Panc1 (cell line): ENCODE measurements around the gene CRB3. TPM values are rescaled to one million over a fixed set of nuclear protein-coding genes. Genes with fewer than 3 reads are reported as not detected.

ENCODE experiments used
- ATAC-seq: fragments of 200-7000 bp; cut with Tn5 transposase; 2 replicates; pipeline ENCODE4 v1.9.1; 2020; ENCODE audit warnings: mild to moderate bottlenecking, moderate library complexity
- BruUV-seq: library from RNA; stranded (reverse); fragments of 400-500 nt; replicated peaks from 2 replicates; lab custom pipeline; 2021; lab: Mats Ljungman, UMichigan
- CTCF ChIA-PET: fragments of 300-600 bp; sonication (Branson Sonifier 250); formaldehyde crosslinking; loops from one replicate; lab custom pipeline; 2022; ENCODE audit warnings: antibody characterized with exemption; lab: Charles Lee
- POLR2A ChIA-PET: fragments of 300-600 bp; sonication (Branson Sonifier 250); formaldehyde crosslinking; loops from one replicate; lab custom pipeline; 2022; ENCODE audit warnings: antibody characterized with exemption; lab: Charles Lee
- DNase-seq: peaks from one replicate; pipeline ENCODE4 v3.0.0-alpha.2; 2010; ENCODE audit warnings: low read depth, low spot score
- H3K27ac ChIP-seq: 2 replicates; pipeline ENCODE4 v1.5.1; 2011; ENCODE audit warnings: mild to moderate bottlenecking, low read length, inconsistent platforms
- H3K27me3 ChIP-seq: fragments of 200-500 bp; sonication (Bioruptor generic); 2 replicates; pipeline ENCODE4 v1.6.0; 2014; ENCODE audit warnings: low read length, inconsistent platforms; ENCODE audit not compliant: control insufficient read depth, insufficient read depth
- H3K36me3 ChIP-seq: fragments of 200-500 bp; sonication (Bioruptor generic); 2 replicates; pipeline ENCODE4 v1.5.1; 2014; ENCODE audit warnings: inconsistent platforms, mild to moderate bottlenecking, low read length, moderate library complexity; ENCODE audit not compliant: control insufficient read depth, insufficient read depth
- H3K4me1 ChIP-seq: 2 replicates; pipeline ENCODE4 v1.5.1; 2011; ENCODE audit warnings: inconsistent platforms, mild to moderate bottlenecking, low read length, moderate library complexity; ENCODE audit not compliant: control insufficient read depth, insufficient read depth
- H3K4me3 ChIP-seq, 2 experiments: 2 replicates each; pipeline ENCODE4 v1.5.1; 2011 to 2012; ENCODE audit warnings: low read depth in 2 of 2, low read length in 2 of 2, mild to moderate bottlenecking in 2 of 2, inconsistent platforms in 1 of 2, moderate library complexity in 1 of 2
- H3K9me3 ChIP-seq: fragments of 200-500 bp; sonication (Bioruptor generic); 2 replicates; pipeline ENCODE4 v1.5.1; 2014; ENCODE audit warnings: low read depth, mild to moderate bottlenecking, inconsistent platforms, low read length, moderate library complexity; ENCODE audit not compliant: control insufficient read depth, insufficient read depth
- CTCF ChIP-seq: fragments of 450-650 bp; IDR thresholded peaks from 2 replicates; pipeline ENCODE4 v1.5.1; 2017; ENCODE audit warnings: mild to moderate bottlenecking
- POLR2AphosphoS5 ChIP-seq: IDR thresholded peaks from 2 replicates; pipeline ENCODE4 v1.6.1; 2012; ENCODE audit warnings: mild to moderate bottlenecking, low read depth, low read length, moderate library complexity
- REST ChIP-seq, 2 experiments: IDR thresholded peaks; 2 replicates each; pipeline ENCODE4 v1.6.1; 2011 to 2012; ENCODE audit warnings: low read depth in 2 of 2, control low read depth in 1 of 2, low read length in 1 of 2, mild to moderate bottlenecking in 1 of 2, moderate library complexity in 1 of 2; ENCODE audit not compliant: insufficient read depth in 1 of 2
- SIN3A ChIP-seq: IDR thresholded peaks from 2 replicates; pipeline ENCODE4 v1.6.1; 2012; ENCODE audit warnings: low read depth, mild to moderate bottlenecking, low read length, moderate library complexity, borderline replicate concordance; ENCODE audit not compliant: insufficient read depth
- TCF7L2 ChIP-seq: IDR thresholded peaks from 2 replicates; pipeline ENCODE4 v1.6.1; 2011; ENCODE audit warnings: mild to moderate bottlenecking, low read depth, low read length, inconsistent platforms
- in situ Hi-C: cut with HindIII; loops from 2 replicates; pipeline ENCODE4 v1.10.0; 2016; ENCODE audit warnings: low sequenced_read_pairs, low pct_unique_long_range_greater_than_20kb
- intact Hi-C: fragments of 100-400 bp; cut with micrococcal nuclease; formaldehyde crosslinking; loops from one replicate; pipeline ENCODE4 v1.10.0; 2022; ENCODE audit not compliant: unreplicated experiment
- total RNA-seq: library from RNA; stranded (reverse); gene quantifications from one replicate; pipeline ENCODE4 v1.2.1, GENCODE V29; 2021; ENCODE audit not compliant: unreplicated experiment

Gene CRB3
- total RNA-seq, 1 experiment from 2014 or later: 0.21 TPM

- BruUV-seq: no TSS peak
- intact Hi-C loops: no loop called here
- in situ Hi-C loops: no loop called here
- no peak overlapping the region for H3K27ac ChIP-seq
- H3K4me1 ChIP-seq: peaks cover 3% of the 10 kb centered on the region
- H3K36me3 ChIP-seq: peaks cover 4% of the 10 kb centered on the region; the same call in 1 of the 2 replicates
- CTCF ChIA-PET: no interaction called here
- POLR2A ChIA-PET: interaction anchor here (0.5 kb wide), 1 partner anchor 419 kb away, joined by 5 read pairs; no protein-coding TSS in a partner anchor
- H3K9me3 ChIP-seq: no peaks in the 10 kb centered on the region
- no peak overlapping the region for H3K4me3 ChIP-seq
- ATAC-seq (no peak), DNase-seq (no peak)
- H3K27me3 ChIP-seq: no peaks in the 10 kb centered on the region
- TF ChIP-seq POLR2AphosphoS5 (no peak), CTCF (no peak), TCF7L2 (no peak), SIN3A (no peak), REST (IDR thresholded peaks at IDR 0.05; ENCODE audit: insufficient read depth in 1 of 2, low read depth in 2 of 2, low read length in 1 of 2) (no peak)
Measured at GRCh38 chr19:6465006-6465405, 935 bp downstream of the CRB3 start.

- peaks cover 3% of the 10 kb centered on the region for H3K4me1 ChIP-seq
- in situ Hi-C loops (no loop called here), intact Hi-C loops (no loop called here)
- TF ChIP-seq SIN3A (no peak), POLR2AphosphoS5 (no peak), TCF7L2 (no peak), REST (IDR thresholded peaks at IDR 0.05; ENCODE audit: insufficient read depth in 1 of 2, low read depth in 2 of 2, low read length in 1 of 2) (no peak), CTCF (no peak)
- H3K9me3 ChIP-seq: no peaks in the 10 kb centered on the region
- no peak for DNase-seq
- H3K27ac ChIP-seq: no peak overlapping the region
- CTCF ChIA-PET: no interaction called here
- H3K27me3 ChIP-seq: no peaks in the 10 kb centered on the region
- H3K36me3 ChIP-seq: peaks cover 4% of the 10 kb centered on the region; the same call in 1 of the 2 replicates
- POLR2A ChIA-PET: interaction anchor here (0.5 to 0.6 kb wide), 2 partner anchors 74 to 419 kb away, joined by 4 to 5 read pairs; no protein-coding TSS in a partner anchor
- no peak for ATAC-seq
- H3K4me3 ChIP-seq: no peak overlapping the region
- no TSS peak for BruUV-seq
Measured at GRCh38 chr19:6465663-6466062, 1.6 kb downstream of the CRB3 start.
